GM19193 (cell line): ENCODE measurements around the gene SESTD1.

Experiments used
- POLR2A ChIP-seq: IDR thresholded peaks from 4 replicates; pipeline ENCODE4 v1.6.1; 2011; ENCODE audit not compliant: insufficient read depth, insufficient read length; ENCODE audit errors: extremely low read depth

SESTD1 gene

DNA sequence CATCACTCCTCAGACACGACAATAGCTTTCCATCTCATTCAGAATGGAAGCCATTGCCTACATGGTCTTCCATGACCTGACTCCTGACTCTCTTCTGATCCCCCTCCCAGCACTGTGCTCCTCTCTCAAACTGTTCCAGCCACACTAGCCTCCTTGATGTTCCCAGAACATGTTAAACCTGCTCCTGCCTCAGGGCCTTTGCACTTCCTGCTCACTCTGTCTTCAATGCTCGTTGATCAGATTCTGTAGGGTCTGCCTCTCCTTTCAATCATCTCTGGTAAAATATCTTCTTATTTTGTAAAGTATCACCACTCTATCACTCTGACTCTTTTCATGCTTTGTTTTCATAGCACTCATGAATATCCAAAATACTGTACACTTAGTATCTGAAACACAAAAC lies 84.9 kb downstream of the SESTD1 start:
- no peak for TF ChIP-seq POLR2A

DNA sequence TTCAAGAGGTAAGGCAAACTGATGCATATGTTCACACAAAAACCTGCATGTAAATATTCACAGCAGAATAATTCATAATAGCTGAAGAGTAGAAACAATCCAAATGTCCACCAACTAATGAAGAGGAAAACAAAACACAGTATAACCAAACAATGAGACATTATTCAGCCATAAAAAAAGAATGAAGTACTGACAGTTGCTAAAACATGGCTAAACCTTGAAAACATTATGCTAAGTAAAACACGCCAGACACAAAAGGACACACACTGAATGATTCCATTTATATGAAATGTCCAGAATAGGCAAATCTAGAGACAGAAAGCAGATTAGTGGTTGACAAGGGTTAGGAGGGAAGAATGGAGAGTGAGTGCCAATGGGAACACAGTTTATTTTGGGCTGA lies 86.9 kb downstream of the SESTD1 start:
- TF ChIP-seq POLR2A: no peak

DNA sequence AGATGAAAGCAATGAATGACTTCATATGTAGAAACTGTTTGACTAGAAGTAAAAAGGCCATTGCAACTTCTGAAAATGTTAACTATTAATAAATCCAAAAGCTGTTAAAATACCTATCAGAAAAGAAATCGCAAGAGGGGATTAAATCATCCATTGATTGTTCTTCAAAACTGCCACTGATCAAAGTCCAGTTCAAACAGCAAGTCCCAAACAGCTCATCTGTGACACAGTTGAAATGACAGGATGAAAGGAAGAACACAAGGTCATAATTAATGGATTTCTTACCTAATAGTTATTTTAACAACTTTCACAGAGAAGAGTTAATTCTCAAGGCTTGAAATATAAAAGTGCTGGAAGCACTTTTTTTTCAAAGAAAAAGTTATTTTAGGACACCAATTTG lies 90.4 kb downstream of the SESTD1 start:
- TF ChIP-seq POLR2A: no peak

DNA sequence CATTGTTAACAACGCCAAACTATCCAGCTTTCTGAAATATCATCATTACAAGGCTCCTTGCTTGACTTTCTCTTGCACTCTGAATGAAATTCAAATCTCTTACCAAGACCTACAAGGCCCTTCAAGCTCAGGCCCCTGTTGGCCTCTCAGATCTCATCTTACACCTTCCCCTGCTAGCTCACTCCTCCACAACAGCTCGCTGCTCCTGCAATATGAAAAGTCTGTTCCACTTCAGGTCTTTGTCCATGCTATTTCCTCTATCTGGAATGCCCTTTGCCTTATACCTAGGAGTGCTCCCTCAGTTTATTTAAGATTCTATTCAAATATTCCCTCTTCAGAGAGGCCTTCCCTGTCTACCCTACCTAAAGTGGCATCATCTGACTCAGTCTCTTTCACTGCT lies 91.7 kb downstream of the SESTD1 start:
- TF ChIP-seq POLR2A: no peak

DNA sequence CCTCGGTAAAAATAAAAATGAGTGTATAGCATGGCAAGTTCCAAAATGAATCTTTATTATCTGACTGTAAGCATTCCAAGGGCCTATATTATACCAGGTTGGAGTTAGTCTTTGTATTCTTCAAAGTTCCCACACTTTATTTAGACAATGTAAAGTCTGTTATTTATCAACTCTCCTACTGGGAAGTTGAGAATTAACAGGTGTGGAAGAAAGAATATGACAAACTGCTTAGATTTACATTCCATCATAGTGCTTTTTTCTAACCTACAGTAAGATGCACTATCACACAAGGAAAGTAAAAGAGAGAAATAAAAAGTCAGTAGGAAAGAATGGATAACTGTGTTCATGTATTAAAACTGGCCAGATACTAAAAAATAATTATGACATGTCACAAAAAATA lies 93.3 kb downstream of the SESTD1 start:
- no peak for TF ChIP-seq POLR2A

DNA sequence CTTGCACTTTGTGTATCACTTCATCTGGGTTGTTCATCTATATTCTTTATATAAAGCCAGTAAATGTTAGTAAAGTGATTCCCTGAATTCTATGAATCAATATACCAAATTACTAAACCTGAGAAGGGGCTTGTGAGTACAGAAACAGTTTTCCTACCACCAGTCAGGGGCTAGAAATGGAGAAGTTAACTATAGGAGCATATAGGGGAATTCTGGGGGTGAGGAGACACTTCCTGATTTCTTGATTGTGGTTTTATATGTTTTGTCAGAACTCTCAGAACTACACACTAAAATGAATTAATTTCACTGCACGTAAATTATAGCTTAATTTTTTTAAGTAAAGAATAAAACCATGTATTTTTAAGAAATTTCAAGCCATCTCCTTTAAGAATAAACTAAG lies 93.7 kb downstream of the SESTD1 start:
- TF ChIP-seq POLR2A: no peak

DNA sequence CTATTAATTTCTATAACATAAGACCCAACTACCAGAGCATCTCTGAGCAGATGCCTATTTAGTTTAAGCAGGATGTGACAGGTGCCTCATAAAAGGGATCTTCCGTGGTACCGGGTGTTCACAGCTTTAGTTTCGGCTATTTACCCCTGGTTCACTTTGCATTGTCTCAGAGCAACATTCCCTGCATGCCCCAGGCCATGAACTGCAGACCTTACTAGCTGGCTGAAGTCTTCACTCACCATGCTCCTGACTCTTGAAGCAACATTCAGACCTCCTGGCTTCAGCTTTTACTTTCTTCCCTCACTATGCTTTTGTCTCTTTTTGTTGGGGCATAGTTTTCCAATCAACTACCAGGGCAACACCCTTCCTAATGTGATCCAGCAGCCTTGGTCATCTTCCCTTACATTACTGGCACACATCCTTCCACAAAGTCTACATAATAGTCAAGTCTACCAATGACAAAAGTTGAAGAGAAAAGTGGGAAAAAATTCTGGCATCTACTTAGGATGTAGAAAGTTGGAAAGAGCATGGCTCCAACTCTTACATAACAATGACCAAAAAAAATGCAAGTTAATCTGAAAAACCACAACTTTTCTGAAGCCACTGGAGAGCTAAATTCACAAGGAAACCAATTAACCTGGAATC lies 99.2 kb downstream of the SESTD1 start:
- no peak for TF ChIP-seq POLR2A

DNA sequence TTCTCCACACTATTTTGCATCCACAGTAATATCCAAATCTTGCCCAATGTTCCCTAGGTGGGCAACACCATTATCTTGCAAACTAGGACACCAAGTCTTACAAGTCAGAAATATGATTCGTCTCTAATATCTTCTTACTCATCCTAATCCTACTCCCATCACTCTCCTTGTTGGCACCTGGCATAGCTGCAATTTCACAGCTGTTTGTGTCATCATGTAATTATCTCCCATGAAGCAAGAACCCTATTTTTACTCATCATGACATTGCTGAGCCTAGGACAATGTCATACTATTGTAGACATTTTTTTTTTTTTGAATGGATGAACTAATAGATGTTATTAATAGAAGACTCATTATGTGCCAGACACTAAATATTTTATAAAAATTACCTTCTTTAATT lies 123.4 kb downstream of the SESTD1 start:
- TF ChIP-seq POLR2A: no peak

DNA sequence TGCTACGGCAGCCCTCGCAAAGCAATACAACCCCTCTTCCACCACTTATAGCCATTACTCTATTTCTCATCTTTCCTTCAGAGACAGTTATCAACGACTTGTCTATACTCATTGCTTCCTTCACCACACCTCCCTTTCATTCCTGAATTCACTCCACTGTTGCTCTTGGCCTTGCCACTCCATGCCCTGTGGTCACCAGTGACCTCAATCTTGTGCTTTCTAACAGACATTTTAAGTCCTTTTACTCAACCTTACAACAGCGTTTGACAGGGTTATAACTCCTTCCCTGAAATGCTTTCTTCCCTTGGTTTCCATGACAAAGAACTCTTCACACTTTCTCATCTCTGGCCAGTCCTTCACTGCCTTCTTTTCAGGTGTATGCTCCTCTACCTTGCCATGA lies 124.1 kb downstream of the SESTD1 start:
- TF ChIP-seq POLR2A: no peak

DNA sequence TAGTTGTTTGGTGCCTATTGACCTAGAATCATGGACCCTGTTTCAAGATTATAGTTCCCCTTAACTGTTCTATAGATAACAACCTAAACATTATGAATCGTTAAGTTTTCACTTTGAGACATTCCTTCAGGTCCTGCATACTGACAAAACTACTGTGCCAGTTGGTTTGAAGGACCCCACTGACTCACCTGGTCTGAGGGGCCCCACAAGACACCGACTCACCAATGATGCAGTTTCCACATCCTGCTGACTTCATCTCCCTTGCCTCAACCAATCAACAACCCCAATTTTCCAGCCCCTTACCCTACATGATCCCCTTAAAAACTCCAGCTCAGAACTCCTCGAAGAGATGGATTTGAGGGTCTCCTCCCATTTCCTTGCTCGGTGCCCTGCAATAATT lies 125.1 kb downstream of the SESTD1 start:
- TF ChIP-seq POLR2A: no peak

DNA sequence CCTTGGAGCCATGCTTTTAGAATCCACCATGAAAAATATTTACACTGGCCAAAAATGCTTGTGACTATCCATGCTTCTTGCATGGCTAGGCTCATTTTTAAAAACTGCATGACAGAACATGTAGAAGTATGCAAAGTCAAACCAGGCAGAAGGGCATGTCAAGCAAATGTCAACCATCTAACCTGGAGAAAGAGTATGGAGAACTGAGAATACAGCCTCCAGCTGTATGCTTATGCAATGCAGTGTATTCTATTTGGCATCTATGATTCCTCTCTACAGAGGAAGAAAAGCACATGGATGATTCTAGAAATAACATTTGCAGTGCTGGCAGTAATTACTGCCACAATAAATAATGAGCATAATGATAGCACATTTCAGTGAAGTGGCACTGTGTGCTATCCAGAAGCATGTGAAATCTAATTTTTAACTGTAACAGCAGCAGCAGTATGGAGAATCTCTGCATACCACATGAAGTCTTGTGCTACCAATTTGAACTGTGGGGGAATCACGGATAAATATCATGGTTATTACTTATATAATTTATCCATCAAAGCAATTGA lies 127.4 kb downstream of the SESTD1 start:
- no peak for TF ChIP-seq POLR2A

DNA sequence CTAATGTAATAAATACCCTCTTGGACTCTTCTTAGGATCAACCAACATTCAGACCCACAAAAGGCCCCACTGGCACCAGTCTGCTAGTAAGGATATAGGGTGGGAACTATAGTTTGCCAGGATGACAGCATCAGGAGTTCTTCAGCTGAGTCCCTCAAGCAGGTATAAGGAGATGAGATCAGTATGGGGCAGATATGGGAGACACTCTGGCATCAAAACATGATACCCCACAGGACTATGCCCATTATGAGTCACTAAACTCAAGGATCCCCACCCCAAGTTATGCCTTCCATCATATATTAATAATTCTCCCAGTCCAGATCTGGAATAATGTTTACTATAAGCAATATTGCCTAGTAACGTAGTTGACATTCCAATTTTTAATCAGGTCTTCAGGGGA lies 131.6 kb downstream of the SESTD1 start:
- no peak for TF ChIP-seq POLR2A

DNA sequence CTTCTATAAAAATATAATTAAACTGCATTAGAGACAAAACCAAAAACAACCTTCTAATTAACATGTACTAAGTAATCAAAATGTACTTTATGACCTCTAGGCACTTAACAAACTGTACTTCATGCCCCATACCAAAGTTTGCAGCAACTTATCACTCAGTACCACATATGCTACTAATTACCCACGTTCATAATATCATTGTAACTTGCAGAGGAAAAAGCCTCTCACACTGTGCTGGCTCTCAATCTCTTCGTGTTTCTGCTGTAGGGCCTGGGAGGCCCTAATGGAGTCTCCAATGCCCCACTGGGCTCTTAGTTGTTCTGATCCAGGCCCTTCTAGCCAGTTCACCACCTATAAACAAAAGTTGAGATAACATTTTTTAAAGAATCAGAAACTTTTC lies 132.6 kb downstream of the SESTD1 start:
- no peak for TF ChIP-seq POLR2A

DNA sequence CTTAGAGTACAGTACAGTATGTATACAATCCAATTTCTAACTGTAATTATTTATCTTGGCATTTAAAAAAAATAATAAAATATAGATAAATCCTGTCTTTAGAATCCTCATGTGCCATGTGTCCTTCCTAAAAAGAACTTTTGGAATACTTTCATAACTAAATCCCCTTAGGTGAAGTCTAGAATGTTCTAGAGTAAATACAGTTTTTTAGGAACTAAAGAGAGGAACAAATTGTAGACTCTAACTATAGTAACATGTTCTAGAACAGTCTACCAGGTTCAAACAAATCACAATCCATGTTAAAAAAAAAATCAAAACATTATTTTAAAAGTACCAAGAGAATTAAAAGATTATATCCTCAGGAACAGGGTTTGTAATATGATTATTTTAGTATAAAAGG lies 134.1 kb downstream of the SESTD1 start:
- TF ChIP-seq POLR2A: no peak

DNA sequence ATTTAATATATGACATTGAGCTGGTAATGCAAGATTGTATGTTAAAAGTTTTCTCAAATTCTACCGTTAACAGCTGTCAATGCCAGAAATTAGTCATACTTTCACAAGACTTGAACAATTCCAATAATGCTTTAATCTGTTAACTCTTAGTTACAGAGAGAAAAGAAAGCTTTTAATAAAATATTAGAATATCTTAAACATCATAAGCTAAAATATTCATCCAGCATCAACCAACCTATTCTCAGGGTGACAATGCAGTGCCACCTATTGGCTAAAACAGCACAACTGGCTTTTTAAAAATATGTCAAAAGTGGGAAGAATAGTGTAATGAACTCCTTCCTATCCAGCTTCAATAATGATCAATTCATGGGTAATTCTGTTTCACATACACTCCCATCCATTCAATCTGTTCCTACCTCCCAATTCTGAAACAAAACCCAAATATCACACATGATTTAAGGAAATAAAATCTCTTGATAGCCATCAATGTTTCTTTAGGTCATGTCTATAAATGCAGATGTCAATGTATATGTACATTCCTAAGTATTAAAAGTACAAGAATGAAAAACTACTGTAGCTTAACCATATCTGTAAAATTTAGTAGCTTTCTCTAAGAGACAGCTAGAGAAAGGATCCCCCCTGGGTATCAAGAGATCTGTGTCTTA lies 134.9 kb downstream of the SESTD1 start:
- no peak for TF ChIP-seq POLR2A

DNA sequence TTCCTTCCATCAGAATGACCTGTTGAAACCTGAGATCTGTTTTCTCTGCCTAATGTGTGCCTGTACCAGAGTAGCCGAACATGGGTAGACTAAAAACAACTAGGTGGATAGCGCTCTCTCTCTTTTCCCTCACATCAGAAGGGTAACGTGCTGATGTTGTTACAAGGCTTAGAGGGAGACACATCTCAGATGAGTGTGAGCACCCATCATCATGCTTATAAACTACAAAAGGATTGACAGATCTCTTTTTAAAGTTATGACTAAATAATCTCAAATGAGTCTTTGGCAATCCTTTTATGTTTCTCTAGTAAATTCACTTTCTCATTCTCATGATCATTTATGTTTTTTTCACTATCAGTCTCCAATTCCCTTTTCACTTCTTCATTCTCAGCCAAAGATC lies 139.2 kb downstream of the SESTD1 start:
- TF ChIP-seq POLR2A: no peak
